H9 (cell line): Measurements from ENCODE around the gene RPS17. TPM values are rescaled to one million over a fixed set of nuclear protein-coding genes. Genes with fewer than 3 reads are reported as not detected.

Experiments
- DNase-seq: peaks from one replicate; pipeline ENCODE4 v3.0.0-alpha.2; 2017
- H2AFZ ChIP-seq: one replicate; pipeline ENCODE4 v1.6.1; 2013; ENCODE audit warnings: mild to moderate bottlenecking, low read length, control low read depth, moderate library complexity
- H2AK5ac ChIP-seq: 2 replicates; pipeline ENCODE4 v1.6.1; 2013; ENCODE audit warnings: low read length, control low read depth, mixed read lengths; ENCODE audit not compliant: insufficient read length
- H2BK120ac ChIP-seq: one replicate; pipeline ENCODE4 v1.6.1; 2013; ENCODE audit warnings: low read depth, mild to moderate bottlenecking, low read length, control low read depth, inconsistent platforms; ENCODE audit not compliant: poor library complexity, severe bottlenecking
- H2BK12ac ChIP-seq: 2 replicates; pipeline ENCODE4 v1.6.1; 2013; ENCODE audit warnings: low read length, control low read depth, mixed read lengths, low read depth; ENCODE audit not compliant: insufficient read length
- H2BK15ac ChIP-seq: 2 replicates; pipeline ENCODE4 v1.6.1; 2013; ENCODE audit warnings: low read depth, low read length, control low read depth
- H2BK20ac ChIP-seq: one replicate; pipeline ENCODE4 v1.6.1; 2013; ENCODE audit warnings: low read depth, mild to moderate bottlenecking, low read length, control low read depth, inconsistent platforms; ENCODE audit not compliant: poor library complexity, severe bottlenecking
- H2BK5ac ChIP-seq: 2 replicates; pipeline ENCODE4 v1.6.1; 2013; ENCODE audit warnings: low read length, control low read depth, mixed read lengths; ENCODE audit not compliant: insufficient read length
- H3K14ac ChIP-seq: 2 replicates; pipeline ENCODE4 v1.6.1; 2013; ENCODE audit warnings: low read length, control low read depth; ENCODE audit not compliant: insufficient read depth
- H3K18ac ChIP-seq: 2 replicates; pipeline ENCODE4 v1.6.1; 2013; ENCODE audit warnings: low read depth, mild to moderate bottlenecking, mixed read lengths, low read length, control low read depth; ENCODE audit not compliant: insufficient read length
- H3K23ac ChIP-seq: 2 replicates; pipeline ENCODE4 v1.6.1; 2013; ENCODE audit warnings: low read length, control low read depth, mixed read lengths, low read depth; ENCODE audit not compliant: insufficient read length
- H3K23me2 ChIP-seq: 2 replicates; pipeline ENCODE4 v1.6.1; 2013; ENCODE audit warnings: low read depth, mild to moderate bottlenecking, mixed read lengths, low read length, control low read depth; ENCODE audit not compliant: insufficient read length, poor library complexity, severe bottlenecking
- H3K27ac ChIP-seq: 2 replicates; pipeline ENCODE4 v1.5.1; 2013; ENCODE audit warnings: low read length, control low read depth, mixed read lengths, low read depth; ENCODE audit not compliant: insufficient read length
- H3K27me3 ChIP-seq: 2 replicates; pipeline ENCODE4 v1.6.1; 2013; ENCODE audit warnings: low read length, control low read depth, inconsistent platforms; ENCODE audit not compliant: insufficient read depth
- H3K4ac ChIP-seq: 2 replicates; pipeline ENCODE4 v1.6.1; 2013; ENCODE audit warnings: low read depth, mild to moderate bottlenecking, control low read depth, inconsistent platforms, low read length, moderate library complexity
- H3K4me1 ChIP-seq: 2 replicates; pipeline ENCODE4 v1.6.1; 2013; ENCODE audit warnings: low read length, control low read depth, inconsistent platforms; ENCODE audit not compliant: insufficient read depth
- H3K4me2 ChIP-seq: 2 replicates; pipeline ENCODE4 v1.6.1; 2013; ENCODE audit warnings: low read length, control low read depth, mixed read lengths; ENCODE audit not compliant: insufficient read length, insufficient read depth
- H3K56ac ChIP-seq: 2 replicates; pipeline ENCODE4 v1.6.1; 2013; ENCODE audit warnings: low read depth, mild to moderate bottlenecking, mixed read lengths, low read length, control low read depth; ENCODE audit not compliant: insufficient read length
- H3K79me1 ChIP-seq: 2 replicates; pipeline ENCODE4 v1.6.1; 2013; ENCODE audit warnings: low read depth, mild to moderate bottlenecking, moderate library complexity, low read length, control low read depth, inconsistent platforms; ENCODE audit not compliant: insufficient read depth, poor library complexity, severe bottlenecking
- H3K79me2 ChIP-seq: 2 replicates; pipeline ENCODE4 v1.6.1; 2013; ENCODE audit warnings: low read length, control low read depth, inconsistent platforms; ENCODE audit not compliant: insufficient read depth
- H3K9ac ChIP-seq: 2 replicates; pipeline ENCODE4 v1.6.1; 2013; ENCODE audit warnings: low read length, control low read depth, mixed read lengths; ENCODE audit not compliant: insufficient read length; ENCODE audit errors: extremely low read depth
- H3K9me3 ChIP-seq: one replicate; pipeline ENCODE4 v1.6.1; 2013; ENCODE audit warnings: low read depth, low read length, inconsistent platforms; ENCODE audit not compliant: control insufficient read depth
- H3T11ph ChIP-seq: one replicate; pipeline ENCODE4 v1.6.1; 2013; ENCODE audit warnings: mild to moderate bottlenecking, low read length, control low read depth, inconsistent platforms
- H4K20me1 ChIP-seq: one replicate; pipeline ENCODE4 v1.6.1; 2013; ENCODE audit not compliant: control insufficient read depth, insufficient read length, insufficient read depth
- H4K5ac ChIP-seq: 2 replicates; pipeline ENCODE4 v1.6.1; 2013; ENCODE audit warnings: low read depth, mild to moderate bottlenecking, mixed read lengths, low read length, control low read depth; ENCODE audit not compliant: insufficient read length
- H4K8ac ChIP-seq: replicated peaks from 2 replicates; pipeline ENCODE4 v1.6.1; 2013; ENCODE audit warnings: low read length, control low read depth, mixed read lengths, low read depth; ENCODE audit not compliant: insufficient read length
- H4K91ac ChIP-seq: 2 replicates; pipeline ENCODE4 v1.6.1; 2013; ENCODE audit warnings: low read depth, mild to moderate bottlenecking, moderate library complexity, mixed read lengths, low read length, control low read depth; ENCODE audit not compliant: insufficient read length
- H3K27ac Mint-ChIP-seq, 3 experiments: 2 replicates in 2 of 3; 3 replicates in 1 of 3; pipeline ENCODE4 v1.8.0; 2020 to 2021; ENCODE audit warnings: mixed read lengths in 3 of 3, mild to moderate bottlenecking in 1 of 3, moderate library complexity in 1 of 3
- H3K27me3 Mint-ChIP-seq: 2 replicates; pipeline ENCODE4 v1.8.0; 2021; ENCODE audit warnings: low read depth, mild to moderate bottlenecking, moderate library complexity, mixed read lengths
- H3K36me3 Mint-ChIP-seq, 3 experiments: 2 replicates in 2 of 3; 3 replicates in 1 of 3; pipeline ENCODE4 v1.8.0; 2020 to 2021; ENCODE audit warnings: low read depth in 3 of 3, mixed read lengths in 3 of 3; ENCODE audit not compliant: insufficient read depth in 1 of 3
- H3K4me1 Mint-ChIP-seq, 2 experiments: 2 replicates each; pipeline ENCODE4 v1.8.0; 2020; ENCODE audit warnings: mixed read lengths in 2 of 2
- H3K4me3 Mint-ChIP-seq, 2 experiments: 2 replicates in 1 of 2; 3 replicates in 1 of 2; pipeline ENCODE4 v1.8.0; 2020 to 2021; ENCODE audit warnings: mild to moderate bottlenecking in 2 of 2, mixed read lengths in 2 of 2, moderate library complexity in 1 of 2
- H3K9me3 Mint-ChIP-seq, 2 experiments: 2 replicates in 1 of 2; 3 replicates in 1 of 2; pipeline ENCODE4 v1.8.0; 2020; ENCODE audit warnings: mild to moderate bottlenecking in 2 of 2, mixed read lengths in 2 of 2, moderate library complexity in 1 of 2
- CTCF ChIP-seq: fragments of 200-600 bp; sonication (generic); conservative IDR thresholded peaks from 3 replicates; pipeline ENCODE4 v1.8.0; 2021; ENCODE audit warnings: antibody characterized with exemption, mild to moderate bottlenecking
- WGBS: extraction: QIAGEN DNeasy Blood & Tissue Kit; methylation state at CpG from one replicate; pipeline ENCODE4 v1.1.7; 2013; ENCODE audit warnings: missing lambda C conversion rate, low lambda C conversion rate, mixed read lengths; ENCODE audit not compliant: insufficient read length; ENCODE audit errors: extremely low coverage; 5-methylcytosine and 5-hydroxymethylcytosine counted together
- total RNA-seq: library from RNA; stranded (reverse); gene quantifications from 2 replicates; pipeline ENCODE4 v1.2.1, GENCODE V29; 2021

Gene RPS17
- total RNA-seq, 1 experiment from 2014 or later = 2,597 TPM

GRCh38 chr15:82548700-82549099 lies 8.4 kb upstream of the RPS17 start:
- Histone ChIP-seq H3K4me2 (no peak overlapping the region), H2AK5ac (no peak overlapping the region)
- H3K4me3 Mint-ChIP-seq = no peak overlapping the region

More at GRCh38 chr15:82548700-82549099, 8.4 kb upstream of the RPS17 start:
- Histone ChIP-seq H3K23ac (no peak overlapping the region), H3K27me3 (no peaks in the 10 kb centered on the region; the same call in 1 of the 2 replicates), H2BK120ac (no peak overlapping the region), H2BK20ac (no peak overlapping the region), H3K9ac (no peak overlapping the region), H3K14ac (no peak overlapping the region), H4K20me1 (no peaks in the 10 kb centered on the region), H3K23me2 (no peaks in the 10 kb centered on the region), H3K79me2 (no peaks in the 10 kb centered on the region), H3K27ac (no peak overlapping the region), H3K56ac (no peak overlapping the region), H3T11ph (no peak overlapping the region), H3K9me3 (no peaks in the 10 kb centered on the region), H2BK15ac (no peak overlapping the region), H3K18ac (no peak overlapping the region), H4K8ac (no peak overlapping the region), H3K79me1 (no peaks in the 10 kb centered on the region), H2AFZ (no peak overlapping the region), H4K91ac (no peak overlapping the region), H2BK12ac (no peak overlapping the region), H3K4ac (no peak overlapping the region), H4K5ac (no peak overlapping the region), H3K4me1 (0 out of 2 replicates have a peak, but pooled peaks cover 4% of the 10 kb centered on the region), H2BK5ac (no peak overlapping the region)
- Mint-ChIP-seq H3K27me3 (peaks cover 37% of the 10 kb centered on the region), H3K27ac (no peak overlapping the region; a peak in 1 of 7 replicates), H3K9me3 (no peaks in the 10 kb centered on the region), H3K4me1 (peaks cover 18 to 26% of the 10 kb centered on the region in 2 experiments), H3K36me3 (no peaks in the 10 kb centered on the region; a peak in 1 of 7 replicates)
- DNase-seq = no peak
- TF ChIP-seq CTCF = no peak
- no CpG with 5 or more reads among the region's 2 CpGs for WGBS
